AG08396 (cell line): ENCODE results near the gene PNMA8A.
"Not testable (repeated sequence)": the region's sequence is repeated elsewhere in the genome, so short reads cannot be mapped to it uniquely, and the experiment has no call there.

Source experiments
- DNase-seq: peaks from one replicate; pipeline ENCODE4 v3.0.0; 2012; ENCODE audit warnings: low spot score, mixed read lengths

Gene PNMA8A

GRCh38 chr19:46466536-46467196 is 4.7 kb downstream of the PNMA8A start:
- DNase-seq: peak; percentile 85

GRCh38 chr19:46463516-46463915 is 7.8 kb downstream of the PNMA8A start:
- DNase-seq: no peak

GRCh38 chr19:46461537-46461936 is 9.8 kb downstream of the PNMA8A start:
- no peak for DNase-seq

- DNase-seq: no peak
Observed at GRCh38 chr19:46460981-46461380, 10.4 kb downstream of the PNMA8A start.

GRCh38 chr19:46460055-46460454 is 11.3 kb downstream of the PNMA8A start:
- no peak for DNase-seq

GRCh38 chr19:46456930-46457329 is 14.4 kb downstream of the PNMA8A start:
- no peak for DNase-seq

- no peak for DNase-seq
Observed at GRCh38 chr19:46454244-46454643, 17.1 kb downstream of the PNMA8A start.

- no peak for DNase-seq
Observed at GRCh38 chr19:46453661-46454060, 17.7 kb downstream of the PNMA8A start.

- DNase-seq: no peak
Observed at GRCh38 chr19:46452186-46452585, 19.2 kb downstream of the PNMA8A start.

GRCh38 chr19:46451352-46451751 is 20.0 kb downstream of the PNMA8A start:
- DNase-seq: no peak

- DNase-seq: no peak
Observed at GRCh38 chr19:46450737-46451136, 20.6 kb downstream of the PNMA8A start.

GRCh38 chr19:46449228-46449627 is 22.1 kb downstream of the PNMA8A start:
- no peak for DNase-seq

GRCh38 chr19:46448601-46449000 is 22.8 kb downstream of the PNMA8A start:
- DNase-seq: no peak

- DNase-seq: no peak
Observed at GRCh38 chr19:46447824-46448223, 23.5 kb downstream of the PNMA8A start.

GRCh38 chr19:46447006-46447405 is 24.4 kb downstream of the PNMA8A start:
- no peak for DNase-seq

GRCh38 chr19:46446021-46446420 is 25.3 kb downstream of the PNMA8A start:
- no peak for DNase-seq

- peak; percentile 60 for DNase-seq
Observed at GRCh38 chr19:46442808-46443450, 28.4 kb downstream of the PNMA8A start.

GRCh38 chr19:46441866-46442265 is 29.5 kb downstream of the PNMA8A start:
- no peak for DNase-seq

- not testable (repeated sequence) for DNase-seq
Observed at GRCh38 chr19:46435689-46436088, 35.7 kb downstream of the PNMA8A start.

- DNase-seq: no peak
Observed at GRCh38 chr19:46435009-46435408, 36.4 kb downstream of the PNMA8A start.

GRCh38 chr19:46433470-46433869 is 37.9 kb downstream of the PNMA8A start:
- not testable (repeated sequence) for DNase-seq

GRCh38 chr19:46431824-46432223 is 39.5 kb downstream of the PNMA8A start:
- DNase-seq: no peak

- no peak for DNase-seq
Observed at GRCh38 chr19:46429999-46430398, 41.4 kb downstream of the PNMA8A start.
